ENCODE results near the gene SPEN. TPM values are rescaled to one million over a fixed set of nuclear protein-coding genes. Genes with fewer than 3 reads are reported as not detected.
"Not testable (repeated sequence)": the region's sequence is repeated elsewhere in the genome, so short reads cannot be mapped to it uniquely, and the experiment has no call there.

SPEN gene
- total RNA-seq, 1 donor from 2014 or later: 18.9 TPM

GRCh38 chr1:15892857-15893599 is 45.5 kb downstream of the SPEN start:
- DNase-seq (ENCODE audit: low read depth, low spot score): not testable (repeated sequence)

- no peak for DNase-seq (ENCODE audit: low read depth, low spot score)
These were observed 47.7 kb downstream of the SPEN start for GRCh38 chr1:15895233-15895632.

GRCh38 chr1:15896841-15897610 is 49.5 kb downstream of the SPEN start:
- not testable (repeated sequence) for DNase-seq (ENCODE audit: low read depth, low spot score)

GRCh38 chr1:15899266-15899665 is 51.8 kb downstream of the SPEN start:
- no peak for DNase-seq (ENCODE audit: low read depth, low spot score)

GRCh38 chr1:15900662-15901279 is 53.3 kb downstream of the SPEN start:
- no peak for DNase-seq (ENCODE audit: low read depth, low spot score)

GRCh38 chr1:15902882-15903281 is 55.4 kb downstream of the SPEN start:
- peak; percentile 8 for DNase-seq (ENCODE audit: low read depth, low spot score)

GRCh38 chr1:15908597-15908996 is 61.1 kb downstream of the SPEN start:
- no peak for DNase-seq (ENCODE audit: low read depth, low spot score)

- DNase-seq (ENCODE audit: low read depth, low spot score): no peak
These were observed 63.6 kb downstream of the SPEN start for GRCh38 chr1:15911141-15911540.

GRCh38 chr1:15911927-15912326 is 64.4 kb downstream of the SPEN start:
- no peak for DNase-seq (ENCODE audit: low read depth, low spot score)

- not testable (repeated sequence) for DNase-seq (ENCODE audit: low read depth, low spot score)
These were observed 66.1 kb downstream of the SPEN start for GRCh38 chr1:15913607-15914006.

GRCh38 chr1:15915991-15916390 is 68.5 kb downstream of the SPEN start:
- no peak for DNase-seq (ENCODE audit: low read depth, low spot score)

- DNase-seq (ENCODE audit: low read depth, low spot score): no peak
These were observed 68.9 kb downstream of the SPEN start for GRCh38 chr1:15916417-15916816.

GRCh38 chr1:15916916-15917315 is 69.4 kb downstream of the SPEN start:
- no peak for DNase-seq (ENCODE audit: low read depth, low spot score)

GRCh38 chr1:15918962-15919715 is 71.6 kb downstream of the SPEN start:
- no peak for DNase-seq (ENCODE audit: low read depth, low spot score)

GRCh38 chr1:15923241-15923640 is 75.7 kb downstream of the SPEN start:
- peak; percentile 13 for DNase-seq (ENCODE audit: low read depth, low spot score)

- DNase-seq (ENCODE audit: low read depth, low spot score): not testable (repeated sequence)
These were observed 78.9 kb downstream of the SPEN start for GRCh38 chr1:15926448-15926847.

GRCh38 chr1:15928971-15929965 is 81.8 kb downstream of the SPEN start:
- no peak for DNase-seq (ENCODE audit: low read depth, low spot score)

- no peak for DNase-seq (ENCODE audit: low read depth, low spot score)
These were observed 83.9 kb downstream of the SPEN start for GRCh38 chr1:15931401-15931800.

GRCh38 chr1:15931884-15932283 is 84.4 kb downstream of the SPEN start:
- DNase-seq (ENCODE audit: low read depth, low spot score): no peak

- DNase-seq (ENCODE audit: low read depth, low spot score): no peak
These were observed 85.1 kb downstream of the SPEN start for GRCh38 chr1:15932612-15933011.
